OCI-LY1 (cell line): ENCODE data around the gene CX3CL1.

Experiments used
- EZH2 ChIP-seq: fragments of 200-600 bp; sonication (generic), shearing (Covaris generic); IDR thresholded peaks from 2 replicates; pipeline ENCODE4 v1.8.0; 2017; ENCODE audit warnings: borderline replicate concordance, mixed run types, mild to moderate bottlenecking, antibody characterized with exemption, low read length, moderate library complexity, mixed read lengths
- TF ChIP-seq, protein P1 (sequence below): fragments of 200-600 bp; sonication (generic), shearing (Covaris generic); IDR thresholded peaks from 2 replicates; pipeline ENCODE4 v1.5.1; 2017; ENCODE audit warnings: mild to moderate bottlenecking, antibody characterized with exemption, low read length, moderate library complexity, mixed read lengths

DNA sequence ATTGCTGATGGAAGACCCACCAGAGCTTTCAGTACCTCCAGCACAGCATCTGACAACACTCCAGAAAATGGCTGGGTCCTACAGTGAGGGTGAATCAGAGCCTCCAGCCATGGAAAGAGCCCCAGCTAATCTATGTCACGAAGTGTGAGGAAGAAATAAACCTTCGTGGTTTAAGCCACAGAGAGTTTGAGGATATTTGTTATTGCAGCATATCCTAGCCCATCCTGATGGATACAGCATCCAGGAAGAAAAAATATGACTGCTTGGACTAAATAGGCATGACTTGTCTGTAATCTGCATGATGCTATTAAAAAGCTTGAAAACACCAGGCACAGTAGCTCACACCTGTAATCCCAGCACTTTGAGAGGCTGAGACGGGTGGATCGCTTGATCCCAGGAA lies 19.0 kb downstream of the CX3CL1 start:
- TF ChIP-seq, protein P1, sequence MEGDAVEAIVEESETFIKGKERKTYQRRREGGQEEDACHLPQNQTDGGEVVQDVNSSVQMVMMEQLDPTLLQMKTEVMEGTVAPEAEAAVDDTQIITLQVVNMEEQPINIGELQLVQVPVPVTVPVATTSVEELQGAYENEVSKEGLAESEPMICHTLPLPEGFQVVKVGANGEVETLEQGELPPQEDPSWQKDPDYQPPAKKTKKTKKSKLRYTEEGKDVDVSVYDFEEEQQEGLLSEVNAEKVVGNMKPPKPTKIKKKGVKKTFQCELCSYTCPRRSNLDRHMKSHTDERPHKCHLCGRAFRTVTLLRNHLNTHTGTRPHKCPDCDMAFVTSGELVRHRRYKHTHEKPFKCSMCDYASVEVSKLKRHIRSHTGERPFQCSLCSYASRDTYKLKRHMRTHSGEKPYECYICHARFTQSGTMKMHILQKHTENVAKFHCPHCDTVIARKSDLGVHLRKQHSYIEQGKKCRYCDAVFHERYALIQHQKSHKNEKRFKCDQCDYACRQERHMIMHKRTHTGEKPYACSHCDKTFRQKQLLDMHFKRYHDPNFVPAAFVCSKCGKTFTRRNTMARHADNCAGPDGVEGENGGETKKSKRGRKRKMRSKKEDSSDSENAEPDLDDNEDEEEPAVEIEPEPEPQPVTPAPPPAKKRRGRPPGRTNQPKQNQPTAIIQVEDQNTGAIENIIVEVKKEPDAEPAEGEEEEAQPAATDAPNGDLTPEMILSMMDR: no peak
- TF ChIP-seq EZH2: no peak
